ENCODE measurements around the gene COLGALT1.
"Not testable (repeated sequence)": the region's sequence is repeated elsewhere in the genome, so short reads cannot be mapped to it uniquely, and the experiment has no call there.

COLGALT1 gene

GRCh38 chr19:17557466-17557865 is 2.0 kb downstream of the COLGALT1 start:
- DNase-seq (ENCODE audit: low read depth in 2 of 3, low spot score in 2 of 3) = no peak

GRCh38 chr19:17560205-17560595 is 4.8 kb downstream of the COLGALT1 start:
- no peak for DNase-seq (ENCODE audit: low read depth in 2 of 3, low spot score in 2 of 3)

- DNase-seq (ENCODE audit: low read depth in 2 of 3, low spot score in 2 of 3) = no peak
These were observed 6.6 kb downstream of the COLGALT1 start for GRCh38 chr19:17562097-17562496.

- no peak for DNase-seq (ENCODE audit: low read depth in 2 of 3, low spot score in 2 of 3)
These were observed 7.1 kb downstream of the COLGALT1 start for GRCh38 chr19:17562561-17562960.

- no peak for DNase-seq (ENCODE audit: low read depth in 2 of 3, low spot score in 2 of 3)
These were observed 9.3 kb downstream of the COLGALT1 start for GRCh38 chr19:17564781-17565180.

- no peak for DNase-seq (ENCODE audit: low read depth in 2 of 3, low spot score in 2 of 3)
These were observed 10.2 kb downstream of the COLGALT1 start for GRCh38 chr19:17565611-17566010.

- DNase-seq (ENCODE audit: low read depth in 2 of 3, low spot score in 2 of 3) = no peak
These were observed 12.5 kb downstream of the COLGALT1 start for GRCh38 chr19:17567940-17568339.

GRCh38 chr19:17570291-17570690 is 14.8 kb downstream of the COLGALT1 start:
- not testable (repeated sequence) for DNase-seq (ENCODE audit: low read depth in 2 of 3, low spot score in 2 of 3)

GRCh38 chr19:17570791-17571190 is 15.3 kb downstream of the COLGALT1 start:
- no peak for DNase-seq (ENCODE audit: low read depth in 2 of 3, low spot score in 2 of 3)

- DNase-seq (ENCODE audit: low read depth in 2 of 3, low spot score in 2 of 3) = no peak
These were observed 17.2 kb downstream of the COLGALT1 start for GRCh38 chr19:17572638-17573037.

DNA sequence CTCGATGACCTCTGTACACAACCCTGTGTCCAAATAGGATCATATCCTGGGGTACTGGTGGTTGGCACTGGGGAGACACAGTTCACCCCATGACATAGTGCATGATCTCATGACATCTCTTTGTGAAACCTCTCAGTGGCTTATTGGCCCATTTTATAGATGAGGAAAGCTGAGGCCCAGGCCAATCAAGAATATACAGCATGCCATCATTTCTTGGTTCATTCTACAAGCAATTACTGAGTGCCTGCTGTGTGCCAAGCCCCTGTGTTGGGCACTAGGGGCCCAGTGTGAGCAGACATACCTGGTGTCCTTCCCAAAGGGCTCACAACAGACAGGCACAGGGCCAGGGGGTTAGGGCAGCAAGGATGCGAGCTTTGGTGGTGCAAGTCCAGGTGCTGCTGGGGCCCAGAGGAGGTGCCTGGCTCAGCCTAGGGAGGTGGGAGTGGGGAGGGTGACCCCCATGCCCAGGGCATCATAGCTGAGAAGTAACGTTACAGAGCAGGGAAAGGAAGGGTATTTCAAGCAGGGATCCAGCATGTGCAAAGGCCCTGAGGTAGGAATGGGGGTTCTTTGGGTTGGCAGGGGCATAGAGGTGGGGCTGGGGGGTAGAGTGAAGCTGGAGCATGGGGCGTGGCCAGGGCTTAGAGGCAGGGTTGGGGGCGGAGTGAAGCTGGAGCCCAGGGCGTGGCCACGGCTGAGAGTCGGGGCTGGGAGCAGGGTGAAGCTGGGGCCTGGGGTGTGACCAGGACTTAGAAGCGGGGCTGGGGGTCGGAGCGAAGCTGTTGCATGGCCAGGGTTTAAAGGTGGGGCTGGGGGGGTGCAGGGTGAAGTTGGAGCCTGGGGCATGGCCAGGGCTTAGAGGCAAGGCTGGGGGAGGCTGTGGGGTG is 20.7 kb downstream of the COLGALT1 start:
- DNase-seq (ENCODE audit: low read depth in 2 of 3, low spot score in 2 of 3) = no peak

DNA sequence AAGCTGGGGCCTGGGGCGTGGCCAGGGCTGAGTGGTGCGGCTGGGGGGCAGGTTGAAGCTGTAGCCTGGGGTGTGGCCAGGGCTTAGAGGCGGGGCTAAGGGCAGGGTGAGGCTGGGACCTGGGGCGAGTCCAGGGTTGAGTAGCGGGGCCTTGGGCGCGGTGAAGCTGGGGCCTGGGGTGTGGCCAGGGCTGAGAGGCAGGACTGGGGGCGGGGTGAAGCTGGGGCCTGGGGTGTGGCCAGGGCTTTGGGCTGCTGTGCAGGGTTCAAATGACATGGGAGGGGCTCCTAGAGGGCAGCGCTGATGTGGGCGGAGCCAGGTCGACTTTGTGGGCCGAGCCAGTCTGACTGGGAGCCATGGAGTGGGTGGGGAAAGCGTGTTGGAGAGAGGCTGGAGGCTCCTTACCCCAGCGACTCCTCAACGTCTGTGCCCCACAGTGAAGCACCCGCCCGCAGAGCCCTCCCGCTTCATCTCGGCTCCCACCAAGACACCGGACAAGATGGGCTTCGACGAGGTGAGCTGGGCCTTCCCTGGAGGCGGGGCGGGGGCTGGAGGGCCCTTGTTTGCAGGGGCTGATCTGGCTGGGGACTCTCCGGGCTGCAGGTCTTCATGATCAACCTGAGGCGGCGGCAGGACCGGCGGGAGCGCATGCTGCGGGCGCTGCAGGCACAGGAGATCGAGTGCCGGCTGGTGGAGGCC is 21.5 kb downstream of the COLGALT1 start:
- no peak for DNase-seq (ENCODE audit: low read depth in 2 of 3, low spot score in 2 of 3)

DNA sequence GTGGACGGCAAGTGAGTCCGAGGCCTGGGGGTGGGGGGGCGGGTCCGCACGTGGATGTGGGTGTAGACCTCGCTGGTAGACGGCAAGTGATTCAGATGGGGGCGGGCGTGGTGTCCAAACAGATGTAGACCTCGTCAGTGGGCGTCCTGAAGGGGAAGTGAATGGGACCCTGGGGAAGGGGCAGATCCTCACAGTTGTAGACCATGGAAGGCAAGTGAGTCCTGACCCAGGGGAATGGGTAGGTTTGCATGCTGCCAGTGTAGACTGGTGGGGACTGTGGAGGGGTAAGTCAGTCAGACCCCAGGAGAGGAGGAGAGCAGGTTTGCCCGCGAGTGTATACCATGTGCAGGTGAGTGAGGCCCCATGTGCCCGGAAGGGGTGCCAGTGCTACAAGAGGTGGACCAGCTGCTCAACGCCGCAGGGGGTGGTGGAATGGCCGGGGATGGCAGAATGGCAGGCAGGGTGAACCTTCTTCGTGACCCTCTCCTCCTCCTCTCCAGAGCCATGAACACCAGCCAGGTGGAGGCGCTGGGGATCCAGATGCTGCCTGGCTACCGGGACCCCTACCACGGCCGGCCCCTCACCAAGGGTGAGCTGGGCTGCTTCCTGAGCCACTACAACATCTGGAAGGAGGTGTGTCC is 22.1 kb downstream of the COLGALT1 start:
- no peak for DNase-seq (ENCODE audit: low read depth in 2 of 3, low spot score in 2 of 3)

- no peak for DNase-seq (ENCODE audit: low read depth in 2 of 3, low spot score in 2 of 3)
These were observed 24.3 kb downstream of the COLGALT1 start for GRCh38 chr19:17579661-17580244.

GRCh38 chr19:17580470-17581144 is 25.2 kb downstream of the COLGALT1 start:
- no peak for DNase-seq (ENCODE audit: low read depth in 2 of 3, low spot score in 2 of 3)

- DNase-seq (ENCODE audit: low read depth in 2 of 3, low spot score in 2 of 3) = no peak
These were observed 25.9 kb downstream of the COLGALT1 start for GRCh38 chr19:17581211-17581874.

- no peak for DNase-seq (ENCODE audit: low read depth in 2 of 3, low spot score in 2 of 3)
These were observed 27.2 kb downstream of the COLGALT1 start for GRCh38 chr19:17582613-17583012.

DNA sequence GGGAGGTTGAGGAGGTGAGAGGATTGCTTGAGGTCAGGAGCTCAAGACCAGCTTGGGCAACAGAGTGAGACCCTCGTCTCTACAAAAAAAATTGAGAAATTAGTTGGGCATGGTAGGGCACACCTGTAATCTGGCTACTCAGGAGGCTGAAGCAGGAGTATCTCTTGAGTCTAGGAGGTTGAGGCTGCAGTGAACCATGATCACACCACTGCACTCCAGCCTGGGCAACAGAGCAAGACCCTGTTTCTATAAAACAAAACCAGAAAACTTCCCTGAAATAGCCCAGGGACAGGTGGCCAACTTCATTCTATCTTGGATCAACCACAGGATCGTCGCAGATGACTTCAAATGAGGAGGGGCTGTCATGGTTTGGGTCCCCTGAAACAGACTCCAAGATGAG is 28.7 kb downstream of the COLGALT1 start:
- no peak for DNase-seq (ENCODE audit: low read depth in 2 of 3, low spot score in 2 of 3)

DNA sequence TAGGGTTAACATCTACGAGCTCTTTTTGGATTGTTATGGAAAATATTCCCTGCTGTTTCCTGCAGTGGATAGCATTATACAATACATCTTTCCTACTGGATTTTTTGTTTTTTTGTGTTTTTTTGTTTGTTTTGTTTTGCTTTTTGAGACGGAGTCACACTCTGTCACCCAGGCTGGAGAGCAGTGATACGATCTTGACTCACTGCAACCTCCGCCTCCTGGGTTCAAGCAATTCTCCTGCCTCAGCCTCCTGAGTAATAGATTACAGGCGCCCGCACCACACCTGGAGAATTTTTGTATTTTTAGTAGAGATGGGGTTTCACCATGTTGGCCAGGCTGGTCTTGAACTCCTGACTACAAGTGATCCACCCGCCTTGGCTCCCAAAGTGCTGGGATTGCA is 29.9 kb downstream of the COLGALT1 start:
- not testable (repeated sequence) for DNase-seq (ENCODE audit: low read depth in 2 of 3, low spot score in 2 of 3)

- DNase-seq (ENCODE audit: low read depth in 2 of 3, low spot score in 2 of 3) = no peak
These were observed 35.4 kb downstream of the COLGALT1 start for GRCh38 chr19:17590866-17591265.

Measured in activated CD8-positive, alpha-beta memory T cell treated with anti-CD3 and anti-CD28 coated beads for 48 hours (primary cell).